IPS DF 4.7 (cell line): ENCODE results near the gene NUDT22.
A peak's percentile ranks its signal among the peaks of the same experiment; 100 is the strongest.

Source experiments
- DNase-seq: peaks from one replicate; pipeline ENCODE4 v3.0.0-alpha.2; 2013; ENCODE audit warnings: low spot score; ENCODE audit errors: extremely low read depth

NUDT22 gene, protein sequence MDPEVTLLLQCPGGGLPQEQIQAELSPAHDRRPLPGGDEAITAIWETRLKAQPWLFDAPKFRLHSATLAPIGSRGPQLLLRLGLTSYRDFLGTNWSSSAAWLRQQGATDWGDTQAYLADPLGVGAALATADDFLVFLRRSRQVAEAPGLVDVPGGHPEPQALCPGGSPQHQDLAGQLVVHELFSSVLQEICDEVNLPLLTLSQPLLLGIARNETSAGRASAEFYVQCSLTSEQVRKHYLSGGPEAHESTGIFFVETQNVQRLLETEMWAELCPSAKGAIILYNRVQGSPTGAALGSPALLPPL

DNA sequence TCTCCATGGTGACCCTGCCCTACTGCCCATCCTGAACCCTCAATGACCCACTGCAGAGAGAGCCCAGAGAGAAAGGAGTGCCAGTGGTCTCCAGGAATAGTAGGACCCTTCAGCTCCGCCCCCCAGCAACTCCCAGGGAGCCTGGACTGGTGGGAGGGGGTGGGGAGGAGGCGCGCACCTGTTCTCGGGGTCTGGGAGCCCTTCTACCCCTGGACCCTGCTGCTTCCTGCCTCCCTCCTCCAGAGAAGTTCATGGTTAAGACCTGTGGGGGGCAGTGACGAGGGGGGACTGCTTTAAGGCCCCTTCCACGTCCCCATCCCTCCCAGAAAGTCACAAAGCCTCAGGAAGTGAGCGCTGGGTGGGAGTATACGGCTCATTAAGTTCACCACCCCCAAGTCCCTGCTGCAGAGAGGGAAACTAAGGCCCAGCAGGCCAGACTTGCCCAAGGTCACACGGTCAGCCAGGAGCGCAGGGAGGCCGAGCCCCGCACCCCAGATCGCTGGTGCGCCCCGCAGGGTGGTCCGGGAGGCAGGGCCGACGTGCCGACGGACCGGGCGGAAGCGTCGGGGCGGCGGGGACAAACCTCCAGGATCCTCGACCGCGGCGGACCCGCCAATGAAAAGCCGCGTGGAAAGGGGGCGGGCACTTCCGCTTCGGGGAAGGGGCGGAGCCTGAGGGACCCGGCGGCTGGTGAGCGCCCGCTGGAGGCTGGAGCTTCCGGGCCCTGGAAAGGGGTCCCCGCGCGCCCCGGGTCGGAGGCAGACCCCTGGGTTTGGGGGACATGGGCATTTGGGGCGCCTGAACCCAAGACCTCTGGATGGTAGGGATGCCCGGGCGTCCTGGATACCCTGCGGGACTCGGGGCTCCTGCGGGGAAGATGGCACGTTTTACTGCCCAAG lies at the start of gene NUDT22, which contains the start of gene TRPT1:
NUDT22 (plus strand) TSS at position 667 of the 899 bp plus-strand sequence. CDS start 379 bp downstream, outside the sequence.
TRPT1 (minus strand) TSS at position 579 of the 899 bp plus-strand sequence; CDS start at position 253, 326 bp downstream.
- DNase-seq, result no peak

GRCh38 chr11:64176751-64177150 lies 49.3 kb upstream of the NUDT22 start:
- DNase-seq, result no peak

DNA sequence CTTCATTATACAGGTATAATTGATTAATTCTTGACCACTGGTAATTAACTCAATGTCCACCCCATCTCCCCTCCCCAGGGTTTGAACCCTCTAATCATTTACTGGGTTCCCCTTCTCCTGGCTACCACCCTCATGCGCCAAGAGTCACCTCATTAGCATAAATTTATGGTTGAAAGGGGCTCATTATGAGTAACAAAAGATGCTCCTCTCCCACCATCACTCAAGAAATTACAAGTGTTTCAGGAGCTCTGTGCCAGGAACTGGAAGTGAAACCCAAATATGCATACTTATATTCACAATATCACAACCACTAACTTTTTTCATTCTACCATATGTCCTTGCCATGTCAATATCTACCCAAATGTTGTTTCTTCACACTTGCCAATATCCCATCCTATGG lies 47.9 kb upstream of the NUDT22 start:
- DNase-seq, result no peak

GRCh38 chr11:64178951-64179639 lies 47.0 kb upstream of the NUDT22 start:
- DNase-seq, result no peak

DNA sequence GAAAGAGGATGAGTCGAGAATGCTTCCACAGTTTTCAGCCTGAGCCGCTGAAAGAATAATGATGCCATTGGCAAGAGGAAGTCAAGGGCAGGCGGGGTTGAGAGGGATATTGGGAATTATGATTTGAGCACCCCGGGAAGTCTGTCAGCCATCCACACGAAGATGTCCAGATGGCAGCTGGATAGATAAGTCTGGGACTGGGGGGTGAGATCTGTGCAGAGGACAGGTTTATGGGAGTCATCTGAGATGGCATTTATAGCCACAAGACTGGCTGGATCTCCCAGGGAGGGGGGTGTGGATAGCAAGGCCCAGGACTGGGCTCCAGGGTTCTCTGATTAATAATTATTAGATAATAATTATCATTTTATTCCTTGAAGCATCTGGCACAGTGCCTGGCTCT lies 45.2 kb upstream of the NUDT22 start:
- DNase-seq, result no peak

DNA sequence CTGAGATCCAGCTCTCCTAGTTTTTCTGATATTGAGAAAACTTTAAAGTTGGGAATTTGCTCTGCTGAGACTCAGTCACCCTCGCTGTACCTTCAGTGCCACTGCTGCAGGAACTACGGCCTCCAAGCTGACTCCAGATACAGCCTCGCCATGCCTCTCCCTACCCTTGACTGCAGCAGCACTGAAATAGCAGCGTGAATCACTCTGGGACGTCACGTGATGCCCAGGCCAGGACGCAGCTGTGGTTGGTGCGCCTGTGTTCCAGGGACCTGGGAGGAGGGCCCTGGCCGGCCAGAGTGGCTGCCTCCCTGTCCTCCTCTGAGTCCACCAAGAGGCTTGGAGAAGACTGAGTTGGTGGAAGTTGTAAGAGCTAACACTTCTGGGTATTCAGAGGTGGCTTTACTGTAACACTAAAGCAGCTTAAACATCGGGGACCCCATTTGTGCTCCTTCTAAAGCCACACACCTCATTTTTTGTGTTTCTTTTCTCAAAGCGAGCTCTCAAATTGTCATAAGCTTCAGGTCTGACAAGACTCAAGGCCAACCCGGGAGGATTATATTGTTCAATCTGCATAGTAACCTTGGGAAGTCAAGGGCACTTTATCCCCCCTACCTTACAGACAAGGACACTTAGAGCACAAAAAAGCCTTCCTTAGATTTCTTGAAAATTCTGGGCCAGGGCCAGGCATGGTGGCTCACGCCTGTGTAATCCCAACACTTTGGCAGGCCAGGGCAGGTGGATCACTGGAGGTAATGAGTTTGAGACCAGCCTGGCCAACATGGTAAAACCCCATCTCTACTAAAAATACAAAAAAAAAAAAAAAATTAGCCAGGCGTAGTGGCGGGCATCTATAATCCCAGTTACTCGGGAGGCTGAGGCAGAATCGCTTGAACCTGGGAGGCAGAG lies 44.3 kb upstream of the NUDT22 start:
- DNase-seq, result no peak

- no peak for DNase-seq
These were observed 42.2 kb upstream of the NUDT22 start for GRCh38 chr11:64183890-64184289.

DNA sequence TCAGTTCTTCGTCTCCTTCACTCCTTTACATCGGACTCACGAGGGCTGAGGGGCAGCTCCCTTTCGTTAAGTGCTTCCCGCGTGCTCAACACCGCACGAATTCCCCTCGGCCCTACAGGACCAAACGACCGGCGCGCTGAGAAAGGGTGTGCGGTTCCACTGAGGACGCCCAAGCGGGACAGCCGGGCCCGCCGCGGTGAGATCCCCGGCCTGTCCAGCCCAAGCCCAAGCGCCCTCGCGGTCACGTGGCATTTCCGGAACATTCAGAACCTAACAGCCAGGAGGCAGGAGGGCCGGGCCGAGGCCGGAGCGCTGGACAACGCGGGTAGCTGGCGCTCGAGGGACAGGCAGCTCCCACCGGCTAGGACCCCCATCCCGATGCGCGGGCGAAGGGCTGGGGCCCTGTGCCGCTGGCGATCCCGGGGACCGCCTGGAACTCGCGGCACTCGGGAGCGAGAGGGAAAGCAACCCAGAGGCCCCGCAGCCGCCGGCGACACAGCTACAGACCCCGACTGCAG lies 40.8 kb upstream of the NUDT22 start:
- no peak for DNase-seq

DNA sequence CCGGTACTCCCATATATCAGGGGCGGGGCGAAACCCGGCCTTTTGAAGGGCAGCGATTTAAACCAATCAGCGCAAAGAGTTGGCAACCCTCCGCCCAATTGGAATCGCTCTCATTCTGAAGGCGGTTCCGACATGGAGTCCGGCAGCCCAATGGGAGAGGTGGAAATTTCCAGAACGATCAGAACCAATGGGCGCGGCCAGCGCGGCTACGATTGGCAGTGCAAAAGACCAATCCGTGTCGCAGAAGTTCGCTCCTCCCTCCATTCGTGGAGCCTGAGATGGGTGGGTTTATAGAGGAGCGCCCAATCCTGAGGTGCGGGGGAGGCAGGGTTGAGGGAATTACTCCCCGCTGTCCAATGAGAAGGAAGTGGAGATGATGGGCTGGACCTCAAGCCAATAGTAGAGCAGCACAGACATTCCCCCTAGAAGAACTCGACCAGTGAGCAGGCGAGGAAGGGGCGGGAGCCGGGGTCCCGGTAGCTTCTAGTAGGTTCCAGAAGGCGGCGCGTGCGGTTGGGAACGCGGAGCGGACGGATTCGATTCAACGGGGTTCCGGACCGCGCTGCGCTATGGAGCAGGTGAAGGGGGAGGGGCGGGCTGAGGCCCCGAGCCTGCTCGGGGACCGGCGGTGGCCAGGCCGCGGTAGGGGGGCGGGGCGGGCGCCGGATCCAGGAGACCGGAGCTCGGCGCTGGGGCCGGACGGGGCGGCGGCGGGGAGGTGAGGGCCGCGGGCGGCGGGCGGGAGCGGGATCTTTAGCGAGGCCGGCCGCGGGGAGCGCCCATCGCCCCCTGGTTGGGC lies 40.2 kb upstream of the NUDT22 start, which contains the start of gene STIP1:
STIP1 (plus strand) TSS at position 479 of the 799 bp plus-strand sequence; CDS start at position 570, 91 bp downstream.
- DNase-seq, result peak; percentile 98

DNA sequence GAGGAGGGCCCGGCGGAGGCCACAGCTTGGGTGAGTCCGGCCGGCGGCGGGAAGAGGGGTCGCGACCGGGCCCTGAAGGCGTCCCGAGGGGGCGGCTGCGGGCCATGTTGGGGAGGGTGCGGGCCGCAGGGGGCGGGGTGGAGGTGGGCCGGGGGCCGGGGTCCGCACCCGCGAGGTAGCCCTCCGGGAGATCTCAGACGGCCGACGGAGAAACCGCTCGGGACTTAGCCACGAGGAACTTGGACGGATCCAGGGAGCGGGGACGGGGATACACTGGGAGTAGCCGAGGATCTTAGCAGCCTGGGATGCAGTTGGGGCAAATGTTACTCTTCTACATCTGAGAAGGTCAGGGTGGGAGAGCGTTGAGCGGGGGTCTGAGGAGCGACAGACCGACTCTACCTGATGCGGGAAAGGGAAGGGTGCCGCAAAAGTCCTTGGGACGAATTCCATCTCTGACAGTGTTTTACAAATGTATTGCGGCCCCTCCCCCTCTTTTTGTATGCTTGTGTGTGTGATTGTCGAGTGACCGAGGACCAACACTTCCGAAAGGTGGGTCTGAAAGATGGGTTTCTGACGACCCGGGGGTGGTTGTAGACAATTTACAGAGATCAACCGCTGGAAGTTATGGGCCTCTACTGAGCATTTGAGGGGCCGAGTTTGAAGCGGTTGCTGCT lies 39.4 kb upstream of the NUDT22 start:
- no peak for DNase-seq

DNA sequence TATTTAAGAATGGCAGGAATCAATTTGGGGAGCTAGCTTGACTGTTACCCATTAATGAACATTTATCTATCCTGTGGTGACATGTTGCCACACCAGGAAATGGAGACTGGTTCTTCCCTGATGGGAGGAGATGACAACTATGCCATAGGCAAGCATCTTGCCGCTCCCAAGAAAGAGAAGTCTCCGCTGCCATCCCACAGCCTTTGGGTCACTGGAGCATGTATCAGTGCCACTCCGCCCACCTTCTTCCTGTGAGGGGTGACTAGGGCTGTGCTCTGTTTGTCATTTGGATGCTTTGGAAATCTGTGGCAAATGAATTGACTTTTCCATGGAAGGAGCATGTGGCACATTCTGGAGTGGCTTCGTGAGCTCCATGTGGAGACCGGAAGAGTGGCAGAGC lies 33.6 kb upstream of the NUDT22 start:
- no peak for DNase-seq

- DNase-seq, result no peak
These were observed 29.4 kb upstream of the NUDT22 start for GRCh38 chr11:64196626-64197025.

DNA sequence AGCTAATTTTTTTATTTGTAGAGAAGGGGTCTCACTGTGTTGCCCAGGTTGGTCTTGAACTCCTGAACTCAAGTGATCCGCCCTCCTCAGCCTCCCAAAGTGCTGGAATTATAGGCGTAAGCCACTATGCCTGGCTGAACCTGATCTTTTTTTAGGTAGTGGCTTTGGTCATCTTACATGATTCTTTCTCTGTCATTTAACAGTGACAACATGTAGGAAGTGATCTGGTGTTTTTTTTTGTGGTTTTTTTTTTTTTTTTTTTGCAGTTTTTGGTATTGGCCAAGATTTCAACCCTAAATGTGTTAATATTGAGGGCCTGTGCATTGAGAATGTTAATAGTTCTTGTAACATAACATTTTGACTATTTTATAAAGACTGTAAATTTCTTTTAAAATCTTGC lies 27.6 kb upstream of the NUDT22 start:
- no peak for DNase-seq

GRCh38 chr11:64201543-64201942 lies 24.5 kb upstream of the NUDT22 start:
- no peak for DNase-seq

- no peak for DNase-seq
These were observed 23.1 kb upstream of the NUDT22 start for GRCh38 chr11:64202992-64203391.

DNA sequence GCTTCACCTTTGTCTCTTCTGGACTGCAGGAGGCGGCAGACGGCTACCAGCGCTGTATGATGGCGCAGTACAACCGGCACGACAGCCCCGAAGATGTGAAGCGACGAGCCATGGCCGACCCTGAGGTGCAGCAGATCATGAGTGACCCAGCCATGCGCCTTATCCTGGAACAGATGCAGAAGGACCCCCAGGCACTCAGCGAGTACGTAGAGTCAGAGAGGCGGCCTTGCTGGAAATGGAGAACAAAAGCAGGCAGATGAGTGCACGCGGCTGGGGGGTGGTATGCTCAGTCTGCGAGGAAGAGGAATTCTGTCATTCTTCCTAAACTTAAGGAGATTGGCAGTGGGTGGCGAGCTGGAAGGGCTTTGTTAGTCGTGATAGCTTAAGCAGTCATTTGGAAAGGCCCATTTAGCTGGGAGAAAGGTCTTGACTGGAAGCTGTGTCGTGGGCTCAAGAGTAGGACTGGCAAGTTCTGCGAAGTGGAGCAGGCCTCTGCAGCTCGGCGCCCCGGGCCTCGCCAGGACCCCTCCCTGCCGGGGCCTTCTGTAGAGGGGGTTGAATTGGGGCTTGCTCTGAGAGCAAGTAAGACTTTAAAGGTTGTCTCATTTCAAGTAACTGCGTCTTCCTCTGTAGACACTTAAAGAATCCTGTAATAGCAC lies 22.5 kb upstream of the NUDT22 start:
- no peak for DNase-seq

GRCh38 chr11:64204080-64204440 lies 22.0 kb upstream of the NUDT22 start:
- no peak for DNase-seq

DNA sequence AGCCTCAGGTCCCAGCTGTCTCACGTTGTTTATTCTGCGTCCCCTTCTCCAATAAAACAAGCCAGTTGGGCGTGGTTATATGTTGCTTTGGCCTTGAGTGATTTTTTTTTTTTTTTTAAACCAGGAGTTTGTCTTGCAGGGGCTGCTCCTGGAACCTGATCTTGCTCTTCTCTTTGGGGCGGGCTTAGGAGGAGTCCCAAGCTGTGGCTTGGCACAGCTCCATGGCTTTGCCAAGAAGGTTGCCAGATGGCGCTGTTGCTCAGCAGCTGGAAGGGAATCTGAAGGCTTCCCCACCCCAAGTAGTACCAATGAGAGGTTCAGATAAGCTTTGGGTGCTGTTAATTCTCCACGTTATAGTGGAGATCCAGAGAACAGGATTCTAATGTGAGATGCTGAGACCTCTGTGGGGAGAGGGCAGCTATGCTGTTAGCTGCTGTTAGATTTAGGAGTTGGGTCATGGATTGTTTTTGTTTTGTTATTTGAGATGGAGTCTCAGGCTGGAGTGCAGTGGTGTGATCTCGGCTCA lies 21.5 kb upstream of the NUDT22 start:
- DNase-seq, result no peak
